GM18909 (cell line): Measurements from ENCODE around the gene RNU5B-1.

Experiments
- ATAC-seq: cut with Tn5 transposase; IDR thresholded peaks from one replicate; pipeline ENCODE4 v1.9.1; 2021; ENCODE audit warnings: mild to moderate bottlenecking; ENCODE audit not compliant: unreplicated experiment, poor library complexity

Gene RNU5B-1

GRCh38 chr15:65286704-65287519, 17.6 kb upstream of the RNU5B-1 start, which contains the start of gene PARP16:
Gene PARP16 (minus strand): TSS chr15:65286883. CDS start chr15:65286426, 457 bp downstream.
- peak; percentile 92 for ATAC-seq

GRCh38 chr15:65287520-65287855, 17.0 kb upstream of the RNU5B-1 start:
- no peak for ATAC-seq

DNA sequence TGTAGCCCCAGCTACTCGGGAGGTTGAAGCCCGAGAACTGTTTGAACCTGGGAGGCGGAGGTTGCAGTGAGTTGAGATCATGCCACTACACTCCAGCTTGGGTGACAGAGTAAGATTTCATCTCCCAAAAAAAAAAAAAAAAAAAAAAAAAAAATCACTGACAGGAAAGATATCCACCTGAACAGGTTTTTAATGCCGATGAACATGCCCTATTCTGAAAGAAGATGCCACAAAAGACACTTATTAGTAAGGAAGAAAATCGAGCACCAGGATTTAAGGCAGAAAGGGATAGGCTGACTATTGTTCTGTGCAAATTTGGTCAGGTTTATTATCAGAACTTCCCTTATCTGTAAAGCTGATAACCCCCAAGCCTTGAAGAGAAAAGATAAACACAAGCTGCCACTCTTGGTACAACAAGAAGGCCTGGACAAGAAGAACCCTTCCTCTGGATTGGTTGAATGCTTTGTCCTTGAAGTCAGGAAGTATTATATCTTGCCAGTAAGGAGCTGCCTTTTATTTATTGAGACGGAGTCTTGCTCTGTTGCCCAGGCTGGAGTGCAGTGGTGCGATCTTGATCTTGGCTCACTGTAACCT, 15.1 kb upstream of the RNU5B-1 start:
- no peak for ATAC-seq

GRCh38 chr15:65290228-65290627, 14.2 kb upstream of the RNU5B-1 start:
- ATAC-seq = no peak

DNA sequence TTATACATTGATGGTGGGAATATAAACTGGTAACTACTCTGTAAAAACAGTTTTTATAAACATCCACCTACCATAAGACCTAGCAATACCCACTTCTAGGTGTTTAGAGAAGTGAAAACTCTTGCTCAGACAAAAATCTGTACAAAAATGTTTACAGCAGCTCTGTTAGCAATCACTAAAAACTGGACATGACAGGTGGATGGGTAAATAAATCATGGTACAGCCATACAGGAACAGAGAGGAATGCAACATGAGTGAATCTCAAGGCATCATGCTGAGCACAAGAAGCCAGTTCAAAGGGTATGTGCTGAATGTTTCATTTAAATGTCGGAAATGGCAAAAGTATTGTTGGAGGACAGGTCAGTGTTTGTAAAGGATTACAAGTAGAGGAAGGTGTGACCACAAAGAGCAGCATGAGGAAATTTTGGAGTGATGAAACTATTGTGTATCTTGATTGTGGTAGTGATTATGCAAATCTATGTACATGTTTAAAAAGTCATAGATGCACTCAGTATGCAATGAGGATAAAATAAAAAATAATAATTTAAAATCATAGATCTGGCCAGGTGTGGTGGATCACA, 11.4 kb upstream of the RNU5B-1 start:
- ATAC-seq = no peak

- ATAC-seq = no peak
Observed at GRCh38 chr15:65298731-65299130, 5.7 kb upstream of the RNU5B-1 start.

GRCh38 chr15:65300924-65301441, 3.5 kb upstream of the RNU5B-1 start:
- no peak for ATAC-seq

DNA sequence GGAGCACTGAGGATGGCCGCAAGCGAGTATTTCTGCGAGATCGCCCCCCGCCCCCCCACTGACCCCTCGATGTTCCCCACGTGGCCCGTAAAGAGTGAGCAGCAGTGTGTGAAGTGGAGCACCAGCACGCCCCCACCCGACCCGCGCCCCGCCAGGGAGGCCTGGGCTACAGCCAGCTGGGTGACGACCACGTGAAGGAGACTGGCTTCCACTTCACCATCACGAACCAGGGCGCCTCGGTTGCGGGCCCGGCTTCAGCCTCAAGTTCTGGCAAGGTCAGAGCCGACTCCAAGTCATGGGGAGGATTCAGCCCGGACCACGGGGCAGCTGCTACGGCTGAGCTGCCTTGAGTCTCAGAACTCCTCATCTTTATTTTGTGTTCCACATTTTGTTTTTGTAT, 2.4 kb upstream of the RNU5B-1 start:
- ATAC-seq = no peak

DNA sequence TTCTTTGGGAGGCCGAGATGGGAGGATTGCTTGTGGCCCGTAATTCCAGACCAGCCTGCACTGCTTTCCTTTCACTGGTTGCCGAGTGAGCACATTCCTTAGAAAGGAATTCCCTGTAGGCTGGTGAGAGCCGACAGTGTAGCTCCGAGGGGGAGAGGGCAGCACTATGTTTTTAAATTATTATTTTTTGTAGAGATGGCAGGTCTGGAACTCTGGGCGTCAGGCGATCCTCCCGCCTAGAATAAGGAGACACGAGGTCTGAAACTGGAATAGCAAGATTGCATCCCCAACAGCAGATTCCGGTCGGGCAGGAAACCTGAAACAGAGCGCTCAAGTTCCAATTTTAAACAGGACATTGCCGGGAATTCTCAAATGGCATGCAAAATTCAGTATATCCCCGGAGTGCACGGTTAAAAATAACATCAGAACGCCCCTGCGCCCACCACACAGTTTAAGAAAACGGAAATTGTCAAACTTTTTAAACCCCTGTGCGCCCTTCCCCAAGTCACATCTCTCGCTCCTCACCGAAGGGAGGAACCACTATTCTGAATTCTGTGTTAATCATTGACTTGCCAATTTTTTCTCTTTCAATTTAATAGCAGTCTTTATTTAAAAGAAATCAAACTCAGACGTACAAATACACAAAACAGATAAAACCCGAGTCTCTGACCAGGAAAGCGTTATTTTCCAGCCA, 643 bp upstream of the RNU5B-1 start:
- peak; percentile 5 for ATAC-seq

DNA sequence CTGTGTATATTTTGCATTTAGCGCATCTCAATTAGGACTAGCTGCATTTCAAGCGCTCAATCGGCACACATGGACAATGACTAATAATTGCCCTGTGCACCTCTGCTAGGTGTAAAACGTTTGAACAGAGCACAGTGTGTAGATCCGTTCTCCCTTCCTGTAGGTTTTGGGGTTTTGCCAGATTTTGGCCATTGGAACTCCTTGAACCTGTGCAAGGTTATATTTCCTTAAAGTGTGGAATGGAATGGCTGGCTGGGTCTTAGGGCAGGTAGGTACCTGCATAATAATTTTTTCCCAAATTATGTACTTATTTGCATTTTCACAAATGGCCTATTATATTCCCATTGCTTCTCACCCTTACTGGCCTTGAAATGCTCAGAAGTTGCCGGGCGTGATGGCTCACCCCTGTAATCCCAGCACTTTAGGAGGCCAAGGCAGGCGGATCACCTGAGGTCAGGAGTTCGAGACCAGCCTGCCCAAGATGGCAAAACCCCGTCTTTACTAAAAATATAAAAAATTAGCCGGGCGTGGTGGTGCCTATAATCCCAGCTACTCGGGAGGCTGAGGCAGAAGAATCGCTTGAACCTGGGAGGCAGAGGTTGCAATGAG, 777 bp downstream of the RNU5B-1 start:
- ATAC-seq = no peak

DNA sequence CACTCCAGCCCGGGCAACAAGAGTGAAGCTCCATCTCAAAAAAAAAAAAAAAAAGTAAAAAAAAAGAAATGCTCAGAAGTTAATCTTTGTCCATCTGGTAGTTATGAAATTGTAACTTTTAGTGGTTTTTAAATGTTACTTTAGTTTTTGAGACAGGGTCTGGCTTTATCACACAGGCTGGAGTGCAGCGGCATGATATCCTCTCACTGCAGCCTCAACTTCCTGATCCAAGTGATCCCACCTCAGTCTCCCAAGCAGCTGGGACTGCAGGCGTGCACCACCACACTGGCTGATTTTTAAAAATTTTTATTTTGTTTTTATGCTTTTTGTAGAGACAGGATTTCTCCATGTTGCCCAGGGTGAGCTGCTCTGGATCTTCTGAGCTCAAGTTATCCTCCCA, 1.3 kb downstream of the RNU5B-1 start:
- no peak for ATAC-seq

DNA sequence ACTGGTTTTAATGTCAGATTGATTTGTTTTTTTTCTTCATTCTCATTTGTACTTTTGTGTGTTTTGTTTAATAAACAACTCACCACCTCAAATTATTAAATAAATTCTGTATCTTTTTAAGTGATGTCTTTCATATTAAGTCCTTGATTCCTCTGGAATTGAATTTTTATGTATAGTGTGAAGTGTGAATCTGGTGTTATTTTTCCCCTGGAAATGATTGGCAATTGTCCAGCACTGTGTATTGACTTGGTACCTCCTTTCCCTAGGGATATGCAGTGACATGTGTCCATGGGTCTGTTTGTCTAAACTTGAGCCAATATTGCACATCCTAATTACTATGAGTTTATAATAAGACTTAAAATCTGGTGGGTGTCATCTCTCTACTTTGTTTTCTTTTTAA, 2.1 kb downstream of the RNU5B-1 start:
- no peak for ATAC-seq

- no peak for ATAC-seq
Observed at GRCh38 chr15:65307978-65308377, 3.5 kb downstream of the RNU5B-1 start.

DNA sequence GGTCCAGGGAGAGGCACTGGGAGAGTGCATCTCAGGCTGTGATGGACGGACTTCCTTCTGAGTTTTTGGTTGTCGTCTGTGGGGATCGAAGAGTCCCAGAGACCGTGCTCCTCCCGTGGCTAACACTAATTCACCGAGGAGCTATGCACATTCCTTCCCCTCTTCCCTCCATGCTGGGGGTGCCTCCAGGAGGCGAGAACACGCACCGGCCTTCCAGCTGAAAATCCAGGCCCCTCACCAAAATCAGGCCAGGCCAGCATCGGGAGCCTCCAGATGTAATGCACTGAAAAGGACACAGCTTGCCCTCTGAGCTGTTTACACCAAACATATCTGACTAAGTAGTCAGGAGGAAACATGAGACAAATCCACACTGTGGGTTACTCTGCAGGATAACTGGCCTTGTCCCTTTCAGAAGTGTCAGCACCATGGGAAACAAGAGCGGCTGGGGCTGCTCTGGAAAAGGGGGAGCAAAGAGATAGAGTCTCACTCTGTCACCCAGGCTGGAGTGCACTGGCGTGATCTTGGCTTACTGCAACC, 5.5 kb downstream of the RNU5B-1 start:
- no peak for ATAC-seq

GRCh38 chr15:65310431-65311137, 6.1 kb downstream of the RNU5B-1 start:
- no peak for ATAC-seq

GRCh38 chr15:65311760-65312159, 7.3 kb downstream of the RNU5B-1 start:
- ATAC-seq = no peak

DNA sequence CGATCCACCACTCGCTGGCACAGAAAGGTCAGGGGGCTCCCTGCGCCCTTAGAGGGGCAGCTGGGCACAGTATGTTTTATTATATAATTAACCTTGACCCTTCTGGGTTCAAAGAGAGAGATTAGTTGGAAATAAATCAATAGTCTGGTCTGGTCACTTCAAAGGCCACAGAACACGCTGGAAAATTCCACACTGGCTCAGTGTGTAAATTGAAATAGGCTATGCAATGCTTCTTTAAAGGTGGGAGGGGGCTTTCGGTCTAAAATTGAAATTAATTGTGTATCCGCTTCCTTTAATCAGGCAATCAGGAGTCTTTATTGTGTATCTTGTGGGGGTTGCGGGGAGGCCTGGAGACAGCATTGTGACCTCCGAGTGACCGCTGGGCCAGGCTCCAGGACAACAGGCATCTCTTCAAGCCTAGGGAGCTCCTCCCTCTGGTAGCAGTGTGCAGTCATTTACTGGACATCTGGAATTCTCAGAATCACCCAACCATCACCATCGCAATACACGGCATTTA, 8.0 kb downstream of the RNU5B-1 start:
- no peak for ATAC-seq

- ATAC-seq = no peak
Observed at GRCh38 chr15:65318870-65319356, 14.4 kb downstream of the RNU5B-1 start.

DNA sequence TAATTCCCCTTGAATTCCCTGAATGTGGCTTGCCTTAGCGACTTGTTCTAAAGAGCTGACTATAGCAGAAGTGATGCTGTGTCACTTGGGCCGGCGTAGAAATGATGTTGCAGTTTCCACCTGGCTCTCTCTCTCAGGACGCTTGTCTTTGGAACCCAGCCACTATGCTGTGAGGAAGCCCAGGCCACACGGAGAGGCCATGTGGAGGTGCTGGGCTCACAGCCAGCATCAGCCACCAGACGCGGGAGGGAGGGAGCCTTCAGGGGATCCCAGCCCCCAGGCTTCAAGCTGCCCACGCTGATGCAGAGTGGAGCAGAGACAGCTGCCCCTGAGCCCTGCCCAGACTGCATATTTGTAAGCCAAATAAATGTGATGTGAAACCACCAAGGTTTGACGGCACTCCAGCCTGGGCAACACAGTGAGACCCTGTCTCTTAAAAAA, 18.6 kb downstream of the RNU5B-1 start:
- no peak for ATAC-seq
